ENCODE data around the gene DTD1.

DNA sequence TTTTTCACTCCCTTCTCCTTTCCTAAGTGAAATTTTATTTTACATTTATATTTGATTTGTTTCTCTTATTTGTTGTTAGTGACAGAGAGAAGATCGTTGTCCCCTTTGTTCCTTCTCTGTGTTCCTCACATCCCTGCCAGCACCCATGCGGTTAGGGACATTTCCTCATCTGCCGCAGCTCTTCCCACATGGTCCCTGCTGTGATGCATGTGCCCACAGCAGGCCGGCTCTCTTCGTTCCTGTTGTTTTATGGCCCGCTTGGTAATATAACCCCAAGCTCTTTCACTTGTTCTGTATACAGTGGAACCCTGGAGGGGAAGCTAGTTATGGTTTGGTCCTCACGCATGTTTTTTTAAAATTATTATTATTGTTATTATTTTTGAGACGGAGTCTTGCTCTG is 23.6 kb downstream of the DTD1 start:
- TF ChIP-seq, protein P1, sequence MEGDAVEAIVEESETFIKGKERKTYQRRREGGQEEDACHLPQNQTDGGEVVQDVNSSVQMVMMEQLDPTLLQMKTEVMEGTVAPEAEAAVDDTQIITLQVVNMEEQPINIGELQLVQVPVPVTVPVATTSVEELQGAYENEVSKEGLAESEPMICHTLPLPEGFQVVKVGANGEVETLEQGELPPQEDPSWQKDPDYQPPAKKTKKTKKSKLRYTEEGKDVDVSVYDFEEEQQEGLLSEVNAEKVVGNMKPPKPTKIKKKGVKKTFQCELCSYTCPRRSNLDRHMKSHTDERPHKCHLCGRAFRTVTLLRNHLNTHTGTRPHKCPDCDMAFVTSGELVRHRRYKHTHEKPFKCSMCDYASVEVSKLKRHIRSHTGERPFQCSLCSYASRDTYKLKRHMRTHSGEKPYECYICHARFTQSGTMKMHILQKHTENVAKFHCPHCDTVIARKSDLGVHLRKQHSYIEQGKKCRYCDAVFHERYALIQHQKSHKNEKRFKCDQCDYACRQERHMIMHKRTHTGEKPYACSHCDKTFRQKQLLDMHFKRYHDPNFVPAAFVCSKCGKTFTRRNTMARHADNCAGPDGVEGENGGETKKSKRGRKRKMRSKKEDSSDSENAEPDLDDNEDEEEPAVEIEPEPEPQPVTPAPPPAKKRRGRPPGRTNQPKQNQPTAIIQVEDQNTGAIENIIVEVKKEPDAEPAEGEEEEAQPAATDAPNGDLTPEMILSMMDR (IDR thresholded peaks at IDR 0.05) = no peak
- TF ChIP-seq POLR2A (IDR thresholded peaks at IDR 0.05) = no peak

Measured in esophagus squamous epithelium (tissue), 4 donors.